ENCODE data around the gene PKN1.

Gene PKN1

GRCh38 chr19:14470031-14470876 lies 37.1 kb downstream of the PKN1 start:
- no peak for DNase-seq

GRCh38 chr19:14471436-14472187 lies 38.5 kb downstream of the PKN1 start:
- no peak for DNase-seq

GRCh38 chr19:14472202-14472938 lies 39.3 kb downstream of the PKN1 start:
- DNase-seq: peak; percentile 12

GRCh38 chr19:14473073-14473977 lies 40.2 kb downstream of the PKN1 start:
- no peak for DNase-seq

- no peak for DNase-seq
Measured at GRCh38 chr19:14473978-14474578, 41.0 kb downstream of the PKN1 start.

- no peak for DNase-seq
Measured at GRCh38 chr19:14474827-14475226, 41.7 kb downstream of the PKN1 start.

GRCh38 chr19:14475251-14476073 lies 42.4 kb downstream of the PKN1 start, which contains the start of gene PTGER1:
Gene PTGER1, minus strand, starts transcription at chr19:14475354. Its CDS starts 1,034 bp downstream, at chr19:14474320.
- DNase-seq: no peak

GRCh38 chr19:14476327-14476672 lies 43.2 kb downstream of the PKN1 start:
- no peak for DNase-seq

- DNase-seq: no peak
Measured at GRCh38 chr19:14476673-14477401, 43.7 kb downstream of the PKN1 start.

GRCh38 chr19:14477418-14478112 lies 44.5 kb downstream of the PKN1 start:
- no peak for DNase-seq

GRCh38 chr19:14478113-14478545 lies 45.0 kb downstream of the PKN1 start:
- DNase-seq: no peak

GRCh38 chr19:14479309-14479974 lies 46.3 kb downstream of the PKN1 start:
- no peak for DNase-seq

- no peak for DNase-seq
Measured at GRCh38 chr19:14479975-14480699, 47.0 kb downstream of the PKN1 start.

GRCh38 chr19:14480700-14481079 lies 47.6 kb downstream of the PKN1 start:
- DNase-seq: no peak

GRCh38 chr19:14482172-14482941 lies 49.3 kb downstream of the PKN1 start:
- no peak for DNase-seq

- DNase-seq: no peak
Measured at GRCh38 chr19:14487370-14488125, 54.4 kb downstream of the PKN1 start.

Measured in midbrain (tissue), 1 donor.